Hindlimb muscle (tissue), 1 donor: Measurements from ENCODE around the gene PHYKPL. TPM values are rescaled to one million over a fixed set of nuclear protein-coding genes. Genes with fewer than 3 reads are reported as not detected.

ENCODE experiments used
- DNase-seq: peaks from one replicate; pipeline ENCODE4 v3.0.0-alpha.2; 2013
- polyA plus RNA-seq: library from polyadenylated mRNA; unstranded; fragments of 120-200 nt; gene quantifications from one replicate; pipeline ENCODE4 v1.2.1, GENCODE V29; 2013; ENCODE audit not compliant: insufficient read length

The PHYKPL gene
- polyA plus RNA-seq = 78.4 TPM

- peak; percentile 80 for DNase-seq
Measured at GRCh38 chr5:178232124-178232919, at the start of gene PHYKPL. Gene PHYKPL, minus strand, starts transcription at chr5:178232802. Its CDS starts 252 bp downstream, at chr5:178232550.

- no peak for DNase-seq
Measured at GRCh38 chr5:178282391-178282790, 49.8 kb upstream of the PHYKPL start.

GRCh38 chr5:178281331-178281730 lies 48.7 kb upstream of the PHYKPL start:
- DNase-seq = no peak

GRCh38 chr5:178280631-178281030 lies 48.0 kb upstream of the PHYKPL start:
- DNase-seq = no peak

GRCh38 chr5:178279723-178280438 lies 47.3 kb upstream of the PHYKPL start:
- DNase-seq = peak; percentile 77

- no peak for DNase-seq
Measured at GRCh38 chr5:178279026-178279722, 46.6 kb upstream of the PHYKPL start.

- no peak for DNase-seq
Measured at GRCh38 chr5:178278358-178279023, 45.9 kb upstream of the PHYKPL start.

GRCh38 chr5:178277866-178278265 lies 45.3 kb upstream of the PHYKPL start:
- no peak for DNase-seq

- no peak for DNase-seq
Measured at GRCh38 chr5:178277346-178277745, 44.7 kb upstream of the PHYKPL start.

GRCh38 chr5:178274781-178275537 lies 42.4 kb upstream of the PHYKPL start:
- DNase-seq = no peak

GRCh38 chr5:178273665-178274541 lies 41.3 kb upstream of the PHYKPL start:
- DNase-seq = no peak

- no peak for DNase-seq
Measured at GRCh38 chr5:178273041-178273440, 40.4 kb upstream of the PHYKPL start.

- DNase-seq = no peak
Measured at GRCh38 chr5:178272591-178272990, 40.0 kb upstream of the PHYKPL start.

- no peak for DNase-seq
Measured at GRCh38 chr5:178271726-178272479, 39.3 kb upstream of the PHYKPL start.

GRCh38 chr5:178271231-178271630 lies 38.6 kb upstream of the PHYKPL start:
- no peak for DNase-seq

GRCh38 chr5:178269499-178269898 lies 36.9 kb upstream of the PHYKPL start:
- no peak for DNase-seq

GRCh38 chr5:178267876-178268275 lies 35.3 kb upstream of the PHYKPL start:
- DNase-seq = no peak

GRCh38 chr5:178267245-178267644 lies 34.6 kb upstream of the PHYKPL start:
- DNase-seq = no peak

GRCh38 chr5:178266581-178266980 lies 34.0 kb upstream of the PHYKPL start:
- DNase-seq = no peak

- DNase-seq = no peak
Measured at GRCh38 chr5:178265746-178266145, 33.1 kb upstream of the PHYKPL start.
